Sigmoid colon (tissue), 4 donors: Measurements from ENCODE around the gene MSH3.

Experiments used
- POLR2A ChIP-seq, 2 donors: fragments of 450-650 bp; IDR thresholded peaks; one replicate each; pipeline ENCODE4 v1.6.1; 2016; ENCODE audit warnings: antibody characterized with exemption in 2 of 2, mild to moderate bottlenecking in 2 of 2, moderate library complexity in 2 of 2
- POLR2AphosphoS5 ChIP-seq, 4 donors: sonication (generic); formaldehyde crosslinking; IDR thresholded peaks; one replicate each; pipeline ENCODE4 v1.6.1; 2017; ENCODE audit warnings: antibody characterized with exemption in 4 of 4
- TF ChIP-seq, protein P1 (sequence below), 4 experiments: fragments of 450-650 bp in 3 of 4; fragments of 200-600 bp in 1 of 4; IDR thresholded peaks; one replicate each; pipeline ENCODE4 v1.5.1; 2016 to 2019; ENCODE audit warnings: antibody characterized with exemption in 4 of 4, mild to moderate bottlenecking in 3 of 4, moderate library complexity in 2 of 4

DNA sequence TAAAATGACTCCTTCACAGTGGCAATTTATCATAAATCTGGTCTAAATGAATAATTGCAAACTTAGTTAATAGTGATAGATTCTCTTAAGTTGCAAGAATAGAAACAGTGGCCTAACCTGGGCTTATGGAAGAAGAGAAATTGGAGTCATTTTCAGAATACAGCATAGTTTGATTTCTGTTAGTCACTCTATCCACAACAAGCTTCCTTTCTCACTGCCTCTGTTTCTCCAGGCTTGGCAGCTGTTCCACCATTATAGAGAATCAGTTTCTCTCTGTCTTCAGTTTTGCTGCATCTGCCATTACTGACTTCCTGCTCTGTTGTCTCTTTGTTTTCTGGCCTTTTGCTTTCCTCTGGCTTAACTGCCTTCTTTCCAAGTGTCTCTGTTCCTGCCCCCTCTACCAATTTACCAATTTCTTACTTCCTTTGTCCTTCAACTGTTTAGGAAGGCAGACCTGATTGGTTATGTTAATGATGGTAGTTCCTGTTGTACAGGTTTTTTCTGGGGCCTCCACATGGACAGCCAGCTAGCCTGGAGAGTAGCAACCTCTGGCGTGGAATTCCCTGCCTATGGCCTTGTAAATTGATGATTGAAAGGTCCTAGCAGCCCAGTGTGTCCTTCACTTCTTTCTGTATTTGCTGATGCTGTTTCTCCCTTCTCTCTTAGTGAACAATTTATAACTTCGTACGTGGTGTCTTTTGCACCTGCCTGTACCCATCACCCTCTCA is 229.8 kb downstream of the MSH3 start:
- no peak for TF ChIP-seq POLR2AphosphoS5 (IDR thresholded peaks at IDR 0.05)
- TF ChIP-seq POLR2A (IDR thresholded peaks at IDR 0.05), result no peak
- TF ChIP-seq, protein P1, sequence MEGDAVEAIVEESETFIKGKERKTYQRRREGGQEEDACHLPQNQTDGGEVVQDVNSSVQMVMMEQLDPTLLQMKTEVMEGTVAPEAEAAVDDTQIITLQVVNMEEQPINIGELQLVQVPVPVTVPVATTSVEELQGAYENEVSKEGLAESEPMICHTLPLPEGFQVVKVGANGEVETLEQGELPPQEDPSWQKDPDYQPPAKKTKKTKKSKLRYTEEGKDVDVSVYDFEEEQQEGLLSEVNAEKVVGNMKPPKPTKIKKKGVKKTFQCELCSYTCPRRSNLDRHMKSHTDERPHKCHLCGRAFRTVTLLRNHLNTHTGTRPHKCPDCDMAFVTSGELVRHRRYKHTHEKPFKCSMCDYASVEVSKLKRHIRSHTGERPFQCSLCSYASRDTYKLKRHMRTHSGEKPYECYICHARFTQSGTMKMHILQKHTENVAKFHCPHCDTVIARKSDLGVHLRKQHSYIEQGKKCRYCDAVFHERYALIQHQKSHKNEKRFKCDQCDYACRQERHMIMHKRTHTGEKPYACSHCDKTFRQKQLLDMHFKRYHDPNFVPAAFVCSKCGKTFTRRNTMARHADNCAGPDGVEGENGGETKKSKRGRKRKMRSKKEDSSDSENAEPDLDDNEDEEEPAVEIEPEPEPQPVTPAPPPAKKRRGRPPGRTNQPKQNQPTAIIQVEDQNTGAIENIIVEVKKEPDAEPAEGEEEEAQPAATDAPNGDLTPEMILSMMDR (IDR thresholded peaks at IDR 0.05), result no peak
